IMR-90 (cell line): ENCODE measurements around the gene OTOG. TPM values are rescaled to one million over a fixed set of nuclear protein-coding genes. Genes with fewer than 3 reads are reported as not detected.

Experiments
- ATAC-seq: fragments of 200-7000 bp; cut with Tn5 transposase; 2 replicates; pipeline ENCODE4 v1.9.1; 2020; ENCODE audit warnings: low read depth, mild to moderate bottlenecking, moderate library complexity
- BruUV-seq: library from RNA; stranded (reverse); fragments of 400-500 nt; replicated peaks from 2 replicates; lab custom pipeline; 2021; lab: Mats Ljungman, UMichigan
- CTCF ChIA-PET: fragments of 300-600 bp; formaldehyde crosslinking; extraction: SDS; loops from one replicate; lab custom pipeline; 2021; ENCODE audit warnings: antibody characterized with exemption; lab: Yijun Ruan, JAX
- POLR2A ChIA-PET: fragments of 300-600 bp; sonication (Branson Sonifier 250); formaldehyde crosslinking; loops from one replicate; lab custom pipeline; 2022; ENCODE audit warnings: antibody characterized with exemption; ENCODE audit not compliant: unreplicated experiment; lab: Charles Lee
- DNase-seq: peaks from one replicate; pipeline ENCODE4 v3.0.0; 2013
- H2AFZ ChIP-seq: replicated peaks from 2 replicates; pipeline ENCODE3; 2013; ENCODE audit warnings: low read length, mild to moderate bottlenecking; ENCODE audit not compliant: poor library complexity
- H2AK5ac ChIP-seq: 2 replicates; pipeline ENCODE4 v1.6.1; 2013; ENCODE audit warnings: low read depth, low read length, inconsistent platforms
- H2AK9ac ChIP-seq: replicated peaks from 2 replicates; pipeline ENCODE3; 2013; ENCODE audit warnings: mild to moderate bottlenecking, low read depth, low read length, moderate library complexity; ENCODE audit not compliant: poor library complexity
- H2BK120ac ChIP-seq: 2 replicates; pipeline ENCODE4 v1.6.1; 2013; ENCODE audit warnings: low read depth, low read length, inconsistent platforms
- H2BK15ac ChIP-seq: 3 replicates; pipeline ENCODE4 v1.6.1; 2013; ENCODE audit warnings: low read depth, low read length, inconsistent platforms
- H2BK20ac ChIP-seq: 2 replicates; pipeline ENCODE4 v1.6.1; 2013; ENCODE audit warnings: low read depth, mild to moderate bottlenecking, inconsistent platforms, low read length, moderate library complexity
- H2BK5ac ChIP-seq: 2 replicates; pipeline ENCODE4 v1.6.1; 2013; ENCODE audit warnings: mild to moderate bottlenecking, low read depth, low read length, inconsistent platforms; ENCODE audit not compliant: poor library complexity, severe bottlenecking
- H3K14ac ChIP-seq: replicated peaks from 2 replicates; pipeline ENCODE4 v1.6.1; 2013; ENCODE audit warnings: low read depth, low read length, inconsistent platforms
- H3K18ac ChIP-seq: 2 replicates; pipeline ENCODE4 v1.6.1; 2013; ENCODE audit warnings: low read depth, low read length, control low read depth
- H3K23ac ChIP-seq: 2 replicates; pipeline ENCODE4 v1.6.1; 2013; ENCODE audit warnings: low read depth, low read length, inconsistent platforms
- H3K27ac ChIP-seq: 2 replicates; pipeline ENCODE4 v1.5.1; 2013; ENCODE audit warnings: mild to moderate bottlenecking, control low read depth, low read length; ENCODE audit not compliant: insufficient read depth
- H3K27me3 ChIP-seq: 2 replicates; pipeline ENCODE4 v1.6.1; 2013; ENCODE audit warnings: low read length; ENCODE audit not compliant: control insufficient read depth, insufficient read depth
- H3K36me3 ChIP-seq: 2 replicates; pipeline ENCODE4 v1.6.1; 2013; ENCODE audit warnings: low read length, mixed read lengths; ENCODE audit not compliant: control insufficient read depth, insufficient read depth
- H3K4ac ChIP-seq: 2 replicates; pipeline ENCODE4 v1.6.1; 2013; ENCODE audit warnings: low read depth, low read length, inconsistent platforms
- H3K4me1 ChIP-seq: 2 replicates; pipeline ENCODE4 v1.6.1; 2013; ENCODE audit warnings: low read length, mixed read lengths; ENCODE audit not compliant: control insufficient read depth, insufficient read depth
- H3K4me2 ChIP-seq: 2 replicates; pipeline ENCODE4 v1.6.1; 2013; ENCODE audit warnings: low read depth, mild to moderate bottlenecking, control low read depth, low read length, moderate library complexity
- H3K4me3 ChIP-seq: 2 replicates; pipeline ENCODE4 v1.5.1; 2013; ENCODE audit warnings: low read depth, mild to moderate bottlenecking, control low read depth, low read length, moderate library complexity; ENCODE audit not compliant: insufficient read depth
- H3K56ac ChIP-seq: 2 replicates; pipeline ENCODE4 v1.6.1; 2013; ENCODE audit warnings: low read length, inconsistent platforms; ENCODE audit not compliant: insufficient read depth; ENCODE audit errors: extremely low read depth
- H3K79me1 ChIP-seq, 2 experiments: 2 replicates each; pipeline ENCODE4 v1.6.1; 2013; ENCODE audit warnings: low read length in 2 of 2, inconsistent platforms in 1 of 2, low read depth in 1 of 2
- H3K9ac ChIP-seq: 2 replicates; pipeline ENCODE4 v1.6.1; 2013; ENCODE audit warnings: low read depth, low read length, control low read depth
- H3K9me1 ChIP-seq: 2 replicates; pipeline ENCODE4 v1.6.1; 2013; ENCODE audit warnings: low read length, inconsistent platforms; ENCODE audit not compliant: insufficient read depth
- H3K9me3 ChIP-seq: 2 replicates; pipeline ENCODE4 v1.6.1; 2013; ENCODE audit warnings: low read length; ENCODE audit not compliant: control insufficient read depth, insufficient read depth
- H4K20me1 ChIP-seq: 2 replicates; pipeline ENCODE4 v1.6.1; 2013; ENCODE audit warnings: low read length, inconsistent platforms; ENCODE audit not compliant: insufficient read depth
- H4K5ac ChIP-seq: 2 replicates; pipeline ENCODE4 v1.6.1; 2013; ENCODE audit warnings: mild to moderate bottlenecking, low read depth, low read length, control low read depth
- H4K8ac ChIP-seq, 2 experiments: 2 replicates each; pipeline ENCODE4 v1.6.1; 2013; ENCODE audit warnings: low read depth in 2 of 2, low read length in 2 of 2, control low read depth in 1 of 2, inconsistent platforms in 1 of 2
- H4K91ac ChIP-seq: 2 replicates; pipeline ENCODE4 v1.6.1; 2013; ENCODE audit warnings: low read depth, low read length, inconsistent platforms; ENCODE audit not compliant: insufficient read depth
- BHLHE40 ChIP-seq: fragments of 150-350 bp; IDR thresholded peaks from 2 replicates; pipeline ENCODE4 v1.6.1; 2016; ENCODE audit warnings: mild to moderate bottlenecking, low read depth, low read length
- CEBPB ChIP-seq: IDR thresholded peaks from 2 replicates; pipeline ENCODE4 v1.6.1; 2012; ENCODE audit warnings: low read depth, low read length, improper control_type of control experiment
- CHD1 ChIP-seq: IDR thresholded peaks from 2 replicates; pipeline ENCODE4 v1.6.1; 2012; ENCODE audit warnings: low read depth, low read length, improper control_type of control experiment
- FOS ChIP-seq: fragments of 150-350 bp; IDR thresholded peaks from 2 replicates; pipeline ENCODE4 v1.6.1; 2016; ENCODE audit warnings: low read depth, low read length
- MAFK ChIP-seq: IDR thresholded peaks from 2 replicates; pipeline ENCODE4 v1.6.1; 2012; ENCODE audit warnings: low read depth, low read length, improper control_type of control experiment
- MAZ ChIP-seq: IDR thresholded peaks from 2 replicates; pipeline ENCODE4 v1.6.1; 2012; ENCODE audit warnings: low read depth, mild to moderate bottlenecking, low read length, improper control_type of control experiment, moderate library complexity, borderline replicate concordance
- MXI1 ChIP-seq: IDR thresholded peaks from 2 replicates; pipeline ENCODE4 v1.6.1; 2012; ENCODE audit warnings: low read depth, mild to moderate bottlenecking, low read length, moderate library complexity, borderline replicate concordance
- NFE2L2 ChIP-seq: fragments of 150-350 bp; IDR thresholded peaks from 2 replicates; pipeline ENCODE4 v1.6.1; 2016; ENCODE audit warnings: low read depth, mild to moderate bottlenecking, low read length
- POLR2A ChIP-seq: IDR thresholded peaks from 2 replicates; pipeline ENCODE4 v1.6.1; 2012; ENCODE audit warnings: mild to moderate bottlenecking, low read depth, low read length
- RAD21 ChIP-seq: IDR thresholded peaks from 2 replicates; pipeline ENCODE4 v1.6.1; 2012; ENCODE audit warnings: low read length, improper control_type of control experiment
- RCOR1 ChIP-seq: IDR thresholded peaks from 2 replicates; pipeline ENCODE4 v1.6.1; 2012; ENCODE audit warnings: mild to moderate bottlenecking, low read length, improper control_type of control experiment; ENCODE audit not compliant: insufficient replicate concordance
- RFX5 ChIP-seq: IDR thresholded peaks from 2 replicates; pipeline ENCODE4 v1.8.0; 2012; ENCODE audit warnings: low read depth, mild to moderate bottlenecking, low read length, moderate library complexity
- SMC3 ChIP-seq: fragments of 150-350 bp; IDR thresholded peaks from 2 replicates; pipeline ENCODE4 v1.6.1; 2016; ENCODE audit warnings: low read depth, mild to moderate bottlenecking, antibody characterized with exemption, low read length, moderate library complexity
- WGBS, 2 experiments: methylation state at CpG; one replicate each; pipeline versions ENCODE4 v1.1.5 to v1.1.7; 2013; ENCODE audit warnings: missing lambda C conversion rate in 2 of 2; ENCODE audit not compliant: insufficient read length in 1 of 2; ENCODE audit errors: extremely low coverage in 2 of 2; 5-methylcytosine and 5-hydroxymethylcytosine counted together
- dilution Hi-C: fragments of 300-500 bp; cut with HindIII; formaldehyde crosslinking; loops from one replicate; pipeline ENCODE4 v1.14.3; 2018; ENCODE audit warnings: low sequenced_read_pairs; ENCODE audit not compliant: unreplicated experiment
- in situ Hi-C: fragments of 300-500 bp; cut with MboI; formaldehyde crosslinking; loops from 3 replicates; pipeline ENCODE4 v1.14.3; 2019; ENCODE audit warnings: low sequenced_read_pairs, inconsistent platforms, mixed read lengths
- intact Hi-C: fragments of 100-400 bp; cut with micrococcal nuclease; formaldehyde crosslinking; loops from 2 replicates; pipeline ENCODE4 v1.10.0; 2022
- polyA plus RNA-seq, 3 experiments: library from polyadenylated mRNA; depleted of rRNA; stranded (reverse); fragments of >200 nt; gene quantifications; 2 replicates each; pipeline ENCODE4 v1.2.3, GENCODE V29; 2012; ENCODE audit warnings: low replicate concordance in 1 of 3
- total RNA-seq: library from RNA; depleted of rRNA; stranded (reverse); fragments of >200 nt; gene quantifications from 2 replicates; pipeline ENCODE4 v1.2.3, GENCODE V29; 2012
- TF ChIP-seq, protein P1 (sequence below): fragments of 150-350 bp; IDR thresholded peaks from 2 replicates; pipeline ENCODE4 v1.6.1; 2016; ENCODE audit warnings: low read depth, mild to moderate bottlenecking, low read length, moderate library complexity, borderline replicate concordance
- TF ChIP-seq, protein P2 (sequence below): fragments of 150-350 bp; IDR thresholded peaks from 2 replicates; pipeline ENCODE4 v1.6.1; 2017; ENCODE audit warnings: mild to moderate bottlenecking, antibody characterized with exemption, low read length, low read depth
- TF ChIP-seq, protein P3 (sequence below): conservative IDR thresholded peaks from 2 replicates; pipeline ENCODE4 v1.5.1; 2012; ENCODE audit warnings: mild to moderate bottlenecking, low read depth, low read length, improper control_type of control experiment

The OTOG gene
- total and polyA plus RNA-seq, 2 of the 4 experiments (the other 2 are of a cell fraction) = not detected

- H4K5ac ChIP-seq = no peak overlapping the region
- H2BK15ac ChIP-seq = no peak overlapping the region
- no peak overlapping the region for H3K14ac ChIP-seq
- H4K8ac ChIP-seq = no peak overlapping the region
- no peak overlapping the region for H2AK5ac ChIP-seq
- H3K23ac ChIP-seq = no peak overlapping the region
- H3K4ac ChIP-seq = no peak overlapping the region
- peaks cover 4% of the 10 kb centered on the region; the same call in 1 of the 2 replicates for H3K27me3 ChIP-seq
- POLR2A ChIA-PET = no interaction called here
- no peak overlapping the region for H2BK20ac ChIP-seq
- no peak overlapping the region for H3K4me2 ChIP-seq
- WGBS, 2 experiments = 100% methylated on average over 1 of the region's 5 CpGs; no CpG with 5 or more reads in 1 of the 2 experiments
- ATAC-seq (no peak), DNase-seq (no peak)
- H3K9me3 ChIP-seq = no peaks in the 10 kb centered on the region
- H2AFZ ChIP-seq = no peak overlapping the region
- no peak overlapping the region for H3K4me3 ChIP-seq
- no peaks in the 10 kb centered on the region for H3K79me1 ChIP-seq
- H2BK120ac ChIP-seq = no peak overlapping the region
- no peak overlapping the region for H2AK9ac ChIP-seq
- no peaks in the 10 kb centered on the region for H3K9me1 ChIP-seq
- TF ChIP-seq FOS (no peak), POLR2A (no peak), CHD1 (no peak), MXI1 (no peak), NFE2L2 (no peak), RAD21 (no peak), MAFK (no peak), MAZ (no peak), CEBPB (no peak), RFX5 (no peak), RCOR1 (no peak), SMC3 (no peak), BHLHE40 (no peak)
- TF ChIP-seq, protein P1, sequence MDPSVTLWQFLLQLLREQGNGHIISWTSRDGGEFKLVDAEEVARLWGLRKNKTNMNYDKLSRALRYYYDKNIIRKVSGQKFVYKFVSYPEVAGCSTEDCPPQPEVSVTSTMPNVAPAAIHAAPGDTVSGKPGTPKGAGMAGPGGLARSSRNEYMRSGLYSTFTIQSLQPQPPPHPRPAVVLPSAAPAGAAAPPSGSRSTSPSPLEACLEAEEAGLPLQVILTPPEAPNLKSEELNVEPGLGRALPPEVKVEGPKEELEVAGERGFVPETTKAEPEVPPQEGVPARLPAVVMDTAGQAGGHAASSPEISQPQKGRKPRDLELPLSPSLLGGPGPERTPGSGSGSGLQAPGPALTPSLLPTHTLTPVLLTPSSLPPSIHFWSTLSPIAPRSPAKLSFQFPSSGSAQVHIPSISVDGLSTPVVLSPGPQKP = no peak
- TF ChIP-seq, protein P2, sequence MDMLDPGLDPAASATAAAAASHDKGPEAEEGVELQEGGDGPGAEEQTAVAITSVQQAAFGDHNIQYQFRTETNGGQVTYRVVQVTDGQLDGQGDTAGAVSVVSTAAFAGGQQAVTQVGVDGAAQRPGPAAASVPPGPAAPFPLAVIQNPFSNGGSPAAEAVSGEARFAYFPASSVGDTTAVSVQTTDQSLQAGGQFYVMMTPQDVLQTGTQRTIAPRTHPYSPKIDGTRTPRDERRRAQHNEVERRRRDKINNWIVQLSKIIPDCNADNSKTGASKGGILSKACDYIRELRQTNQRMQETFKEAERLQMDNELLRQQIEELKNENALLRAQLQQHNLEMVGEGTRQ = no peak
- TF ChIP-seq, protein P3, sequence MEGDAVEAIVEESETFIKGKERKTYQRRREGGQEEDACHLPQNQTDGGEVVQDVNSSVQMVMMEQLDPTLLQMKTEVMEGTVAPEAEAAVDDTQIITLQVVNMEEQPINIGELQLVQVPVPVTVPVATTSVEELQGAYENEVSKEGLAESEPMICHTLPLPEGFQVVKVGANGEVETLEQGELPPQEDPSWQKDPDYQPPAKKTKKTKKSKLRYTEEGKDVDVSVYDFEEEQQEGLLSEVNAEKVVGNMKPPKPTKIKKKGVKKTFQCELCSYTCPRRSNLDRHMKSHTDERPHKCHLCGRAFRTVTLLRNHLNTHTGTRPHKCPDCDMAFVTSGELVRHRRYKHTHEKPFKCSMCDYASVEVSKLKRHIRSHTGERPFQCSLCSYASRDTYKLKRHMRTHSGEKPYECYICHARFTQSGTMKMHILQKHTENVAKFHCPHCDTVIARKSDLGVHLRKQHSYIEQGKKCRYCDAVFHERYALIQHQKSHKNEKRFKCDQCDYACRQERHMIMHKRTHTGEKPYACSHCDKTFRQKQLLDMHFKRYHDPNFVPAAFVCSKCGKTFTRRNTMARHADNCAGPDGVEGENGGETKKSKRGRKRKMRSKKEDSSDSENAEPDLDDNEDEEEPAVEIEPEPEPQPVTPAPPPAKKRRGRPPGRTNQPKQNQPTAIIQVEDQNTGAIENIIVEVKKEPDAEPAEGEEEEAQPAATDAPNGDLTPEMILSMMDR = no peak
- H4K20me1 ChIP-seq = no peaks in the 10 kb centered on the region
- H3K18ac ChIP-seq = no peak overlapping the region
- CTCF ChIA-PET = no interaction called here
- H3K9ac ChIP-seq = no peak overlapping the region
- dilution Hi-C loops (no loop called here), intact Hi-C loops (no loop called here), in situ Hi-C loops (no loop called here)
- no peak overlapping the region for H3K56ac ChIP-seq
- no TSS peak for BruUV-seq
- no peak overlapping the region for H2BK5ac ChIP-seq
- H3K27ac ChIP-seq = no peak overlapping the region
- no peak overlapping the region for H4K91ac ChIP-seq
- H3K36me3 ChIP-seq = no peaks in the 10 kb centered on the region
- no peaks in the 10 kb centered on the region for H3K4me1 ChIP-seq
Observed at GRCh38 chr11:17684550-17684949, 137.5 kb downstream of the OTOG start.
